ENCODE measurements around the gene ARSG.
"Not testable (repeated sequence)": the region's sequence is repeated elsewhere in the genome, so short reads cannot be mapped to it uniquely, and the experiment has no call there.

Gene ARSG

GRCh38 chr17:68398691-68399637 lies 107.7 kb downstream of the ARSG start:
- DNase-seq (ENCODE audit: low spot score), result peak; percentile 93

DNA sequence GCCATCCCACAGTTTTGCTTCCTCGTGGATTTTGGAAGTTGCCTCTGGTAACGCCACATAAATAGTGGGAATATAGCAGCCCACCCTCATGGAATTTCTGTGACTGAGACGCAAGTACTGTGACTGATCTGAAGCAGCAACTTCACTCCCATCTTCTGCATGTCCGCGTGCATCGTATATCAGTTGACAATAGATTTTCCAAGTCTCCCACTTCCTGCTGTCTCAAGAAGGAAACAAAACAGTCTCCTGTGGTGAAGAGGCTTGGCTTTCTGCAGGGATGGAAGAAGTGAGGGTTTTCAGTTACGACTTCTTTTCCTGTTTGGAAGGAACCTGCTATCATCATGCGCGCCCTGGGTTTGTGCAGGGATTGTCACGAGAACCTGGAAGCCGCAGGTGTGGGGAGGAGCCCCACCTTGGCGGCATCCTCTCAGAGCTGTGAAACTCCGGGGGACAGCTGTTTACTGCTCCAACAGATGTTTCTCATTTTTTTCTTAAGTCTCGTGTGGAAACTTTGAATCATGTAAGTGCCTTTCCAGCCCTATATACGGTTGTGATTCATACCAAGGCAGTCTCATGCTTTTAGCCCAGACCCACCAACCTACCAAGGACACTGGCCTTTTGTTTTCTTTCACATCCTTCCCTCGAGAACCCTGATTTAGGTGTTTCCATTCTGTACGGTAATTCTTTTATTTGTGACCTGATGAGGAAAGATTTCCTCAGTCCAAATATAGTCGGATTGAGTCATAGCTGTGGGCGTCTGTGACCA lies 108.5 kb downstream of the ARSG start:
- DNase-seq (ENCODE audit: low spot score), result peak; percentile 82

DNA sequence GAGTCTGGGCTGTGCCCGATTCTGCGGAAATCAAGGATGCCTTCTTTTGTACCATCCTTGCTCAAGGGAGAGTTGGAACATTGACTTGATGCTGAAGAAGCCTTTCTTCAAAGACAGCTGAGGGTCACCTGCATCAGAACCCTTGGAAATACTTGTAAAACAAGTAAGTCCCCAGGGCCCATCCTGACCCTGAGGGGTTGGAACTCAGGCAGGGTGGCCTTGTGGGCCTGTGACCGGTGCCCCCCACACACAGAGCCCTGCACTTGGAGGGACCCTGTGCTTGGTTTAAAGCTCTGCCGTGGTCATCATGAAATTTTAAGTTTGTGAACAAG lies 109.1 kb downstream of the ARSG start:
- DNase-seq (ENCODE audit: low spot score), result no peak

- DNase-seq (ENCODE audit: low spot score), result no peak
Measured at GRCh38 chr17:68401288-68401687, 110.0 kb downstream of the ARSG start.

GRCh38 chr17:68403122-68403521 lies 111.8 kb downstream of the ARSG start:
- no peak for DNase-seq (ENCODE audit: low spot score)

DNA sequence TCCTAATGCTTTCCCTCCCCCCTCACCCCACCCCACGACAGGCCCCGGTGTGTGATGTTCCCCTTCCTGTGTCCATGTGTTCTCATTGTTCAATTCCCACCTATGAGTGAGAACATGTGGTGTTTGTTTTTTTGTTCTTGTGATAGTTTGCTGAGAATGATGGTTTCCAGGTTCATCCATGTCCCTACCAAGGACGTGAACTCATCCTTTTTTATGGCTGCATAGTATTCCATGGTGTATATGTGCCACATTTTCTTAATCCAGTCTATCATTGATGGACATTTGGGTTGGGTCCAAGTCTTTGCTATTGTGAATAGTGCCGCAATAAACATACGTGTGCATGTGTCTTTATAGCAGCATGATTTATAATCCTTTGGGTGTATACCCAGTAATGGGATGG lies 112.5 kb downstream of the ARSG start:
- DNase-seq (ENCODE audit: low spot score), result not testable (repeated sequence)

DNA sequence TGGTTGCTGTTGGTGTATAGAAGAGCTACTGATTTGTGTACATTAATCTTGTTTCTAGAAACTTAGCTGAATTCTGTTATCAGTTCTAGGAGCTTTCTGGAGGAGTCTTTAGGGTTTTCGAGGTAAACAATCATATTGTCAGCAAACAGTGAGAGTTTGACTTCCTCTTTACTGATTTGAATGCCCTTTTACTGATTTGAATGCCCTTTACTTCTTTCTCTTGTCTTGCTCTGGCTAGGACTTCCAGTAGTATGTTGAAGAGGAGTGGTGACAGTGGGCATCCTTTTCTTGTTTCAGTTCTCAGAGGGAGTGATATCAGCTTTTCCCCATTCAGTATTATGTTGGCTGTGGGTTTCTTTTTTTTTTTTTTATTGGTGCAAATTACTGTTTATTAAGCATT lies 116.4 kb downstream of the ARSG start:
- not testable (repeated sequence) for DNase-seq (ENCODE audit: low spot score)

DNA sequence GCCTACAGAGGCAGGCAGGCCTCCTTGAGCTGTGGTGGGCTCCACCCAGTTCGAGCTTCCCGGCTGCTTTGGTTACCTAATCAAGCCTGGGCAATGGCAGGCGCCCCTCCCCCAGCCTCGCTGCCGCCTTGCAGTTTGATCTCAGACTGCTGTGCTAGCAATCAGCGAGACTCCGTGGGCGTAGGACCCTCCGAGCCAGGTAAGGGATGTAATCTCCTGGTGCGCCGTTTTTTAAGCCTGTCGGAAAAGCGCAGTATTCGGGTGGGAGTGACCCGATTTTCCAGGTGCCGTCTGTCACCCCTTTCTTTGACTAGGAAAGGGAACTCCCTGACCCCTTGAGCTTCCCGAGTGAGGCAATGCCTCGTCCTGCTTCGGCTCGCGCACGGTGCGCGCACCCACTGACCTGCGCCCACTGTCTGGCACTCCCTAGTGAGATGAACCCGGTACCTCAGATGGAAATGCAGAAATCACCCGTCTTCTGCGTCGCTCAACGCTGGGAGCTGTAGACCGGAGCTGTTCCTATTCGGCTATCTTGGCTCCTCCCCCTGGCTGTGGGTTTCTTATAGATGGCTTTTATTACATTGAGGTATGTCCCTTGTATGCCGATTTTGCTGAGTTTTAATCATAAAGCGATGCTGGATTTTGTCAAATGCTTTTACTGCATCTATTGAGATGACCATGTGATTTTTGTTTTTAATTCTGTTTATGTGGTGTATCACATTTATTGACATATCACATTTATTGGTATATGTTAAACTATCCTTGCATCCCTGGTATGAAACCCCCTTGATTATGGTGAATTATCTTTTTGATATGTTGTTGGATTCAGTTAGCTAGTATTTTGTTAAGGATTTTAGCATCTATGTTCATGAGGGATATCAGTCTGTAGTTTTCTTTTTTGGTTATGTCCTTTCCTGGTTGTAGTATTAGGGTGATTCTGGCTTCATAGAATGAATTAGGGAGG lies 122.6 kb downstream of the ARSG start:
- peak; percentile 45 for DNase-seq (ENCODE audit: low spot score)

DNA sequence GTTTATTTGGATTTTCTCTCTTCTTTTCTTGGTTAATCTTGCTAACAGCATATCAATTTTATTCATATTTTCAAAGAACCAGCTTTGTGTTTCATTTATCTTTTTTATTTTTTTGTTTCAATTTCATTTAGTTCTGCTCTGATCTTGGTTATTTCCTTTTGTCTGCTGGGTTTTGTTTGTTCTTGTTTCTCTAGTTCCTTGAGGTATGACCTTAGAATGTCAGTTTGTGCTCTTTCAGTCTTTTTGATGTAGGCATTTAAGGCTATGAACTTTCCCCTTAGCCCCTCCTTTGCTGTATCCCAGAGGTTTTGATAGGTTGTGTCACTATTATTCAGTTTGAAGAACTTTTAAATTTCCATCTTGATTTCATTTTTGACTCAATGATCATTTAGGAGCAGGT lies 123.6 kb downstream of the ARSG start:
- not testable (repeated sequence) for DNase-seq (ENCODE audit: low spot score)

DNA sequence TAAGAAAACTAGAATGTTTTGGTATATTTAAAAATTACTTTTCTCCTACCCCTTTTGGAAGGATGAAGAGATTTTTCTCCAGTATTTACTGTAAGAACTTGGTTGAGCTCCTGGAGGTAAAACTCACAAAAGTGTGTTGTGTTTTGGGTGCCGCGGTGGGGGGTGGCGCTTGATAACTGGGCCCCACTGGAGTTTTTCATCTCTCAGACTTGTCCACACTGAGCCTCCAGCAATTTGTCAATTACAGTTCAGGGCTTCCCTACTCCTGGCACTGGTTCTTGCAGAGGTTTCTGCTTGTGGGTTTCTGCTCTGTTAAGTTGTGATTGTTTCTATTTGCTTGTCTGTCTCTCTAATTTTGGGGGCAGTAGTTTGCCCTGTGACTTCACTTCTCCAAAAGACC lies 126.0 kb downstream of the ARSG start:
- no peak for DNase-seq (ENCODE audit: low spot score)

DNA sequence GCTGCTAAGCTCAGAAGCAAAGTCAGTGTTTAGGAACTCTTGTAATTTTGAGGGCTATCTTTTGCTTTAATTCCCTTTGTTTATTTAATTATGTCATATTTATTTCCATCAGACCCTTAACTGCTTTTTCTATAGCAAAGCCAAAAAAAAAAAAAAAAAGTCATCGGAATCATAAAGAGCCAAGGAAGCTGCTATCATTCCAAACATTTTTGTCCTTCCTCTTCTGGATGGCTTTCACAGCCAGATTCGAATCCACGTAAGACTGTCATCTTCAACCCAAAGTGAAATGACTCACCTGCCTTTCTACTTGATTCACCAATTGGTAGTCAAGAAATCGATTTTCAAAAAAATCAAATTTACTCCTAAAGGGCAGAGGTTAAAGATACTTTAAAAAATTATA lies 127.6 kb downstream of the ARSG start:
- DNase-seq (ENCODE audit: low spot score), result no peak

DNA sequence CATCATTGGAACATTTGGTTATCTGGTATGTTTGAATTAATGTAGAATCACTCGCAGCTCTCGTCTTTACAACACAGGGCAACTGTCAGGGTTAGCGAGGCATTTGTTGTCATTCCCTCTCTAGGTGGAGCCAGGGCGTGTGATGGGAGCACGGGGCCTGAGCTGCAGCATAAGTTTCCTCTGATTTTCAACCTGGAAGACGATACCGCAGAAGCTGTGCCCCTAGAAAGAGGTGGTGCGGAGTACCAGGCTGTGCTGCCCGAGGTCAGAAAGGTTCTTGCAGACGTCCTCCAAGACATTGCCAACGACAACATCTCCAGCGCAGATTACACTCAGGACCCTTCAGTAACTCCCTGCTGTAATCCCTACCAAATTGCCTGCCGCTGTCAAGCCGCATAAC lies 128.8 kb downstream of the ARSG start:
- no peak for DNase-seq (ENCODE audit: low spot score)

DNA sequence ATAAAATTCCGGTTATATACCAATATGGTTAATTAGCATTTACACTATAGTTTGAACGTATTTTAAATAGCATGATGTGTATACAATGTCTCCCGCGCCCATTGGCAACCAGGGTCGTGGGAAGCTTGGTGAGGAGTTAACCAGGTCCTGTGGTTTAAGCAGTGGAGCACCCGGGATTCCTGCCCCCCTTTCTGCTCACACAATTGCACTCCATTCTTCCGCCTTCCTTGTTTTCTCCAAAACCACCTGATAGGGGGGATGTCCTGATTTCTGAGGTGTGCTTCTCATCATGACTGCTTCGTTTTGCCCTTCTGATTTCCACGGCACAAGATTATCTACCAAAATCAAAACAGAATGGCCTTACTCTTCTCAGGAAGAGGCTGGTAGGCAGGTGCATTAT lies 130.2 kb downstream of the ARSG start:
- DNase-seq (ENCODE audit: low spot score), result no peak

GRCh38 chr17:68422821-68423220 lies 131.5 kb downstream of the ARSG start:
- no peak for DNase-seq (ENCODE audit: low spot score)

DNA sequence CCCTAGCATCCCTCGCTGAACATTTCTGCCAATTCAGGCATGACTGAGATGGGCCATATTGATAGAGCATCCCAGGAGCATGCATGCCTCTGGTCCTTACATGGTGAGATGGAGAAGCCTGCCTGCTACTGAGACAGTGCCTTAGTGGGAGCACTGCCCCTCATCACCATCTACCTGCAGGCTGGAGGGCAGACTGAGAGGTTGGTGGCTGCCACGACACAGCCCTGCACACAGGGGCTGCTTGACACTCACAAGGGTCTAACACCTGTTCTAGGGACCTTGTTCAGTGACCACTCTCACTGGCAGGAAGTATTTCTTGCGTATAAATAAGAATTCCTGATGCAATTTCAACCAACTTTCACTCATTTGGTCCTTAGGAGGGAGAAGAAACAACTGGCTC lies 132.0 kb downstream of the ARSG start:
- no peak for DNase-seq (ENCODE audit: low spot score)

GRCh38 chr17:68424203-68424602 lies 132.9 kb downstream of the ARSG start:
- DNase-seq (ENCODE audit: low spot score), result no peak

DNA sequence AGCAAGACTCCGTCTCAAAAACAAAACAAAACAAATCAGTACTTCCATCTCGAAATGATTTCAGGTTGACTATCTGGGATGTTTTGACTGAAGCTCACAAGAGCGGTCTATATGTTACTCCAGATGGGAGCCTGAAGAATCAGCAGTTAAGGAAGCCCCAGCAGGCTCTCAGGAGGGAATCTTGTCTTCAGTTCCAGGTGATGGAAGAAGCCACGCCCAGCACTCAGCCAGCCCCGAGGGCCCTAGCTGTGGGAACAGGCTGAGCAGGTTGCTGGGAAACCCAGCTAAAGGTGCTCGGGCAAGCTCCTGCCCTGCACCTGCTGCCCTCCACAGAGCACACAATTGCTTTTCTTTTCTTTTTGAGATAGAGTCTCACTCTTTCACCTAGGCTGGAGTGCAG lies 133.6 kb downstream of the ARSG start:
- no peak for DNase-seq (ENCODE audit: low spot score)

GRCh38 chr17:68425979-68426378 lies 134.7 kb downstream of the ARSG start:
- DNase-seq (ENCODE audit: low spot score), result no peak

DNA sequence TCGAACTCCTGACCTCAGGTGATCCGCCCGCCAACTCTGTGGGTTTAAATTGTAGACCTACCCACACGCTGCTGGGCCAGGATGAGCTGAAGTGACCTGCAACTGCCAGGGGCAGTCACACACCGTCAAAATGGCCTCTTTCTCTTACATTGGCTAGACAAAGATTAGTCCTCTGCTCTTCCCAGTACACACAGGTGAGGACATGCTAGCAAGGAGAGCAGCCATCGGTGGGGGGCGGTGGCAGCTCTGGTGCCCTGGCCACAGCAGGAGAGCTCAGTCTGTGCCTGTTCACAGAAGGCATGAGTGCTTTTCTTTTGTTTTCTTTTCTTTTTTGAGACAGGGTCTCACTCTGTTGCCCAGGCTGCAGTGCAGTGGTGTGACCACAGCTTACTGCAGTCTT lies 136.3 kb downstream of the ARSG start:
- no peak for DNase-seq (ENCODE audit: low spot score)

- DNase-seq (ENCODE audit: low spot score), result no peak
Measured at GRCh38 chr17:68428498-68429172, 137.3 kb downstream of the ARSG start.

- DNase-seq (ENCODE audit: low spot score), result no peak
Measured at GRCh38 chr17:68429881-68430280, 138.6 kb downstream of the ARSG start.
